Measurements from ENCODE around the gene PPIA. TPM values are rescaled to one million over a fixed set of nuclear protein-coding genes. Genes with fewer than 3 reads are reported as not detected.

The PPIA gene
- total RNA-seq, 1 experiment from 2014 or later = 2,836 TPM

GRCh38 chr7:44814919-44815318 lies 18.4 kb downstream of the PPIA start:
- H4K20me1 ChIP-seq (ENCODE audit: insufficient read depth) = no peaks in the 10 kb centered on the region
- CTCF ChIA-PET = no interaction called here
- H3K9ac ChIP-seq (ENCODE audit: low read length) = no peak overlapping the region
- TF ChIP-seq CTCF (IDR thresholded peaks at IDR 0.05 in 2 of 3, conservative IDR thresholded peaks at IDR 0.05 in 1 of 3; ENCODE audit: borderline replicate concordance in 1 of 3, insufficient read depth in 1 of 3, low read depth in 2 of 3, low read length in 2 of 3) (no peak), EZH2 (IDR thresholded peaks at IDR 0.05) (no peak), ATF3 (IDR thresholded peaks at IDR 0.05) (no peak), SIN3A (IDR thresholded peaks at IDR 0.05; ENCODE audit: low read depth) (no peak), SRF (IDR thresholded peaks at IDR 0.05; ENCODE audit: low read depth) (no peak), RAD21 (IDR thresholded peaks at IDR 0.05; ENCODE audit: low read depth) (peak; percentile 15; the same call in 1 of the 2 replicates)
- no peak overlapping the region for H3K27ac ChIP-seq (ENCODE audit: low read depth, low read length)
- no peaks in the 10 kb centered on the region for H3K9me2 ChIP-seq (ENCODE audit: insufficient read depth)
- H3K4me3 ChIP-seq (replicated peaks in 1 of 2; ENCODE audit: low read depth in 1 of 2, low read length in 2 of 2) = no peak overlapping the region
- no peaks in the 10 kb centered on the region for H3K27me3 ChIP-seq (ENCODE audit: insufficient read depth, low read length)
- RAD21 ChIA-PET (ENCODE audit: low non-redundant PET in 1 of 2, low total read pairs in 2 of 2, uncharacterized antibody in 2 of 2, unreplicated experiment in 2 of 2) = no interaction called here
- ATAC-seq (no peak), DNase-seq (ENCODE audit: low read depth, low spot score) (no peak)
- BruUV-seq (replicated peaks) = no TSS peak
- H3K4me2 ChIP-seq (ENCODE audit: low read length) = no peak overlapping the region
- no peaks in the 10 kb centered on the region for H3K9me3 ChIP-seq (ENCODE audit: control insufficient read depth in 1 of 2, insufficient read depth in 1 of 2, low read depth in 1 of 2, low read length in 2 of 2)
- intact Hi-C loops (cut with micrococcal nuclease) = no loop called here
- no peaks in the 10 kb centered on the region for H3K79me2 ChIP-seq (ENCODE audit: insufficient read depth, low read length)
- peaks cover 12 to 15% of the 10 kb centered on the region in 2 experiments for H3K4me1 ChIP-seq (ENCODE audit: control insufficient read depth in 1 of 2, insufficient read depth in 2 of 2, low read length in 2 of 2)
- POLR2A ChIA-PET = no interaction called here
- no peak overlapping the region for H2AFZ ChIP-seq (ENCODE audit: low read depth, low read length, poor library complexity, severe bottlenecking)
- no peaks in the 10 kb centered on the region for H3K36me3 ChIP-seq (ENCODE audit: control insufficient read depth in 1 of 2, insufficient read depth in 2 of 2, low read length in 2 of 2)

- H3K79me2 ChIP-seq (ENCODE audit: insufficient read depth, low read length) = no peaks in the 10 kb centered on the region
- RAD21 ChIA-PET (ENCODE audit: low non-redundant PET in 1 of 2, low total read pairs in 2 of 2, uncharacterized antibody in 2 of 2, unreplicated experiment in 2 of 2) = no interaction called here
- TF ChIP-seq ZNF274 (IDR thresholded peaks at IDR 0.05; ENCODE audit: low read depth, low read length) (no peak), SP1 (IDR thresholded peaks at IDR 0.05; ENCODE audit: low read depth) (no peak), RAD21 (IDR thresholded peaks at IDR 0.05; ENCODE audit: low read depth) (no peak), POLR2A (IDR thresholded peaks at IDR 0.05; ENCODE audit: borderline replicate concordance, extremely low read depth, insufficient read depth, insufficient read length) (no peak), EZH2 (IDR thresholded peaks at IDR 0.05) (no peak), EGR1 (IDR thresholded peaks at IDR 0.05; ENCODE audit: low read depth) (no peak), POLR2AphosphoS5 (IDR thresholded peaks at IDR 0.05; ENCODE audit: low read depth, low read length) (no peak)
Measured at GRCh38 chr7:44819292-44819691, 22.8 kb downstream of the PPIA start.

More at GRCh38 chr7:44819292-44819691, 22.8 kb downstream of the PPIA start:
- H3K9ac ChIP-seq (ENCODE audit: low read length) = no peak overlapping the region
- no peak overlapping the region for H3K4me2 ChIP-seq (ENCODE audit: low read length)
- H4K20me1 ChIP-seq (ENCODE audit: insufficient read depth) = no peaks in the 10 kb centered on the region
- H3K36me3 ChIP-seq (ENCODE audit: control insufficient read depth in 1 of 2, insufficient read depth in 2 of 2, low read length in 2 of 2) = peaks cover 4% of the 10 kb centered on the region in 2 experiments; a peak in 1 of 4 replicates
- ATAC-seq (no peak), DNase-seq (ENCODE audit: low read depth, low spot score) (no peak)
- no peak overlapping the region for H3K4me3 ChIP-seq (replicated peaks in 1 of 2; ENCODE audit: low read depth in 1 of 2, low read length in 2 of 2)
- POLR2A ChIA-PET = interaction anchor here (0.6 kb wide), 1 partner anchor 208 kb away, joined by 3 read pairs; no protein-coding TSS in a partner anchor
- no TSS peak for BruUV-seq (replicated peaks)
- no peak overlapping the region for H2AFZ ChIP-seq (ENCODE audit: low read depth, low read length, poor library complexity, severe bottlenecking)
- intact Hi-C loops (cut with micrococcal nuclease) = no loop called here
- no peaks in the 10 kb centered on the region for H3K4me1 ChIP-seq (ENCODE audit: control insufficient read depth in 1 of 2, insufficient read depth in 2 of 2, low read length in 2 of 2)
- CTCF ChIA-PET = no interaction called here
- H3K27ac ChIP-seq (ENCODE audit: low read depth, low read length) = no peak overlapping the region
- no peaks in the 10 kb centered on the region for H3K9me3 ChIP-seq (ENCODE audit: control insufficient read depth in 1 of 2, insufficient read depth in 1 of 2, low read depth in 1 of 2, low read length in 2 of 2)
- no peaks in the 10 kb centered on the region for H3K27me3 ChIP-seq (ENCODE audit: insufficient read depth, low read length)
- H3K9me2 ChIP-seq (ENCODE audit: insufficient read depth) = no peaks in the 10 kb centered on the region

Measured in HCT116 (cell line).